ENCODE data around the gene HRK.

HRK gene

GRCh38 chr12:116898669-116899068 is 17.4 kb upstream of the HRK start:
- no peak for DNase-seq (ENCODE audit: low spot score)

- no peak for DNase-seq (ENCODE audit: low spot score)
Observed at GRCh38 chr12:116897476-116897875, 16.2 kb upstream of the HRK start.

GRCh38 chr12:116896411-116896924 is 15.2 kb upstream of the HRK start:
- no peak for DNase-seq (ENCODE audit: low spot score)

GRCh38 chr12:116894913-116895312 is 13.7 kb upstream of the HRK start:
- DNase-seq (ENCODE audit: low spot score) = no peak

- DNase-seq (ENCODE audit: low spot score) = no peak
Observed at GRCh38 chr12:116892349-116893140, 11.3 kb upstream of the HRK start.

GRCh38 chr12:116891019-116891418 is 9.8 kb upstream of the HRK start:
- DNase-seq (ENCODE audit: low spot score) = no peak

- no peak for DNase-seq (ENCODE audit: low spot score)
Observed at GRCh38 chr12:116890330-116890729, 9.1 kb upstream of the HRK start.

GRCh38 chr12:116887897-116888296 is 6.7 kb upstream of the HRK start:
- no peak for DNase-seq (ENCODE audit: low spot score)

- no peak for DNase-seq (ENCODE audit: low spot score)
Observed at GRCh38 chr12:116887244-116887643, 6.0 kb upstream of the HRK start.

GRCh38 chr12:116885491-116885890 is 4.2 kb upstream of the HRK start:
- DNase-seq (ENCODE audit: low spot score) = no peak

- DNase-seq (ENCODE audit: low spot score) = no peak
Observed at GRCh38 chr12:116884871-116885270, 3.6 kb upstream of the HRK start.

GRCh38 chr12:116882742-116883141 is 1.5 kb upstream of the HRK start:
- DNase-seq (ENCODE audit: low spot score) = peak; percentile 73

- no peak for DNase-seq (ENCODE audit: low spot score)
Observed at GRCh38 chr12:116881877-116882507, 751 bp upstream of the HRK start.

- peak; percentile 91 for DNase-seq (ENCODE audit: low spot score)
Observed at GRCh38 chr12:116880817-116881324, 370 bp downstream of the HRK start.

GRCh38 chr12:116880213-116880816 is 926 bp downstream of the HRK start:
- no peak for DNase-seq (ENCODE audit: low spot score)

- peak; percentile 63 for DNase-seq (ENCODE audit: low spot score)
Observed at GRCh38 chr12:116879509-116880212, 1.6 kb downstream of the HRK start.

- DNase-seq (ENCODE audit: low spot score) = peak; percentile 57
Observed at GRCh38 chr12:116878567-116879508, 2.4 kb downstream of the HRK start.

GRCh38 chr12:116876151-116876869 is 4.9 kb downstream of the HRK start:
- no peak for DNase-seq (ENCODE audit: low spot score)

GRCh38 chr12:116874324-116874995 is 6.8 kb downstream of the HRK start:
- DNase-seq (ENCODE audit: low spot score) = no peak

GRCh38 chr12:116870306-116870705 is 10.9 kb downstream of the HRK start:
- no peak for DNase-seq (ENCODE audit: low spot score)
